ENCODE data around the gene SLC16A12. TPM values are rescaled to one million over a fixed set of nuclear protein-coding genes. Genes with fewer than 3 reads are reported as not detected.

SLC16A12 gene
- total and polyA plus RNA-seq, 10 of the 15 experiments (the other 5 are each of a cell fraction or from before 2014, with no cell fraction given), result not detected

DNA sequence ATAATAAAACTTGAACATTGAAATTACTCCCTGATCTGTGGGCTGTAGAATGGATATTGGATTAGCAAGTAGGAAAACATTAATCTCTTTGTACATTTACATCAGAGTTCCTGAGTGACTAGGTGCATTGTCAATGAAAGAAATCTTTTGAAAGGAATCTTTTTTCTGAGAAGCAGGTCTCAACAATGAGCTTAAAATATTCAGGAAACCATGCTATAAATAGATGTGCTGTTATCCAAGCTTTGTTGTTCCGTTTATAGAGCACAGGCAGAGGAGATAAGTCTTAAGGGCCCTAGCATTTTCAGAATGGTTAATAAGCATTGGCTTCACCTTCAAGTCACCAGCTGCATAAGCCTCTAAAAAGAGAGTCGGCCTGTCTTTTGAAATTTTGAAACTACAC lies 41.3 kb upstream of the SLC16A12 start:
- TF ChIP-seq SRF (IDR thresholded peaks at IDR 0.05; ENCODE audit: low read depth in 2 of 2, low read length in 2 of 2) (no peak), POLR2AphosphoS5 (IDR thresholded peaks at IDR 0.05; ENCODE audit: low read length) (no peak), BMI1 (IDR thresholded peaks at IDR 0.05; ENCODE audit: borderline replicate concordance) (no peak)
- Histone ChIP-seq H3K4me3 (no peak overlapping the region), H3K4me1 (ENCODE audit: control insufficient read depth, insufficient read depth, low read length) (no peaks in the 10 kb centered on the region), H3K27ac (ENCODE audit: control insufficient read depth, insufficient read depth) (no peak overlapping the region), H3K79me2 (ENCODE audit: control insufficient read depth, insufficient read depth, low read length) (no peaks in the 10 kb centered on the region), H3K36me3 (ENCODE audit: control insufficient read depth in 2 of 2, insufficient read depth in 2 of 2, low read length in 1 of 2) (no peaks in the 10 kb centered on the region; a peak in 1 of 4 replicates), H3K4me2 (ENCODE audit: control insufficient read depth, insufficient read depth) (no peak overlapping the region), H3K9ac (ENCODE audit: control insufficient read depth, insufficient read depth, low read length) (no peak overlapping the region), H3K9me3 (replicated peaks; ENCODE audit: control insufficient read depth, insufficient read depth, low read length) (no peaks in the 10 kb centered on the region), H4K20me1 (ENCODE audit: control insufficient read depth, insufficient read depth) (no peaks in the 10 kb centered on the region), H3K27me3 (replicated peaks in 1 of 2; ENCODE audit: control insufficient read depth in 2 of 2, insufficient read depth in 2 of 2, low read length in 1 of 2) (no peaks in the 10 kb centered on the region), H2AFZ (ENCODE audit: control insufficient read depth, low read depth, low read length) (no peak overlapping the region)
- ChIA-PET SMC1A (ENCODE audit: uncharacterized antibody, unreplicated experiment) (interaction anchor here (1.0 kb wide), 1 partner anchor 333 kb away, joined by 3 read pairs; no protein-coding TSS in a partner anchor), CTCF (interaction anchor here (1.0 to 1.4 kb wide), 2 partner anchors 12 to 207 kb away, joined by 3 read pairs; no protein-coding TSS in a partner anchor), RAD21 (ENCODE audit: unreplicated experiment) (no interaction called here), POLR2A (no interaction called here)
- FAIRE-seq (no peak), ATAC-seq (no peak), DNase-seq (ENCODE audit: low read depth, low spot score) (no peak)
- BruUV-seq (replicated peaks), result no TSS peak
- 93% methylated on average over 2 of the region's 2 CpGs for WGBS (ENCODE audit: insufficient coverage, insufficient replicate concordance, low lambda C conversion rate, missing lambda C conversion rate)
- in situ Hi-C loops (cut with MboI), result no loop called here
- intact Hi-C loops (cut with micrococcal nuclease; ENCODE audit: unreplicated experiment), result no loop called here

DNA sequence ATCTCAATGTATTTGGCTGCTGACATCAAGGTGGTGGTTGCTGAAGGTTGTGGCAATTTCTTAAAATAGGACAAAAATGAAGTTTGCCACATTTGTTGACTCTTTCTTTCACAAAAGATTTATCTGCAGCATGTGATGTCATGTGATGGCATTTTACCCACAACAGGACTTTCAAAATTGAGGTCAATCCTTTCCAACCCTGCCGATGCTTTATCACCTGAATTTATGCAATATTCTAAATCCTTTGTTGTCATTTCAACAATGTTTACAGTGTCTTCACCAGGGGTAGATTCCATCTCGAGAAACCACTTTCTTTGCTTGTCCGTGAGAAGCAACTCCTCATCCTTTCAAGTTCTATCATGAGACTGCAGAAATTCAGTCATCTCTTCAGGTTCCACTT lies 40.6 kb upstream of the SLC16A12 start:
- no peak overlapping the region for H3K9ac ChIP-seq (ENCODE audit: control insufficient read depth, insufficient read depth, low read length)
- BruUV-seq (replicated peaks), result no TSS peak
- no peak overlapping the region for H3K4me2 ChIP-seq (ENCODE audit: control insufficient read depth, insufficient read depth)
- in situ Hi-C loops (cut with MboI) (no loop called here), intact Hi-C loops (cut with micrococcal nuclease; ENCODE audit: unreplicated experiment) (no loop called here)
- H3K36me3 ChIP-seq (ENCODE audit: control insufficient read depth in 2 of 2, insufficient read depth in 2 of 2, low read length in 1 of 2), result no peaks in the 10 kb centered on the region; a peak in 1 of 4 replicates
- DNase-seq (ENCODE audit: low read depth, low spot score) (no peak), ATAC-seq (no peak), FAIRE-seq (no peak)
- ChIA-PET SMC1A (ENCODE audit: uncharacterized antibody, unreplicated experiment) (interaction anchor here (1.0 kb wide), 1 partner anchor 332 kb away, joined by 3 read pairs; no protein-coding TSS in a partner anchor), CTCF (interaction anchor here (1.0 to 1.4 kb wide), 2 partner anchors 11 to 206 kb away, joined by 3 read pairs; no protein-coding TSS in a partner anchor), POLR2A (no interaction called here), RAD21 (ENCODE audit: unreplicated experiment) (no interaction called here)
- no peak overlapping the region for H3K4me3 ChIP-seq
- no peaks in the 10 kb centered on the region for H3K9me3 ChIP-seq (replicated peaks; ENCODE audit: control insufficient read depth, insufficient read depth, low read length)
- no peak overlapping the region for H2AFZ ChIP-seq (ENCODE audit: control insufficient read depth, low read depth, low read length)
- no peaks in the 10 kb centered on the region for H3K4me1 ChIP-seq (ENCODE audit: control insufficient read depth, insufficient read depth, low read length)
- 98% methylated on average over 3 of the region's 3 CpGs for WGBS (ENCODE audit: insufficient coverage, insufficient replicate concordance, low lambda C conversion rate, missing lambda C conversion rate)
- H4K20me1 ChIP-seq (ENCODE audit: control insufficient read depth, insufficient read depth), result no peaks in the 10 kb centered on the region
- H3K27me3 ChIP-seq (replicated peaks in 1 of 2; ENCODE audit: control insufficient read depth in 2 of 2, insufficient read depth in 2 of 2, low read length in 1 of 2), result no peaks in the 10 kb centered on the region
- H3K27ac ChIP-seq (ENCODE audit: control insufficient read depth, insufficient read depth), result no peak overlapping the region
- no peaks in the 10 kb centered on the region for H3K79me2 ChIP-seq (ENCODE audit: control insufficient read depth, insufficient read depth, low read length)
- TF ChIP-seq, protein P1, sequence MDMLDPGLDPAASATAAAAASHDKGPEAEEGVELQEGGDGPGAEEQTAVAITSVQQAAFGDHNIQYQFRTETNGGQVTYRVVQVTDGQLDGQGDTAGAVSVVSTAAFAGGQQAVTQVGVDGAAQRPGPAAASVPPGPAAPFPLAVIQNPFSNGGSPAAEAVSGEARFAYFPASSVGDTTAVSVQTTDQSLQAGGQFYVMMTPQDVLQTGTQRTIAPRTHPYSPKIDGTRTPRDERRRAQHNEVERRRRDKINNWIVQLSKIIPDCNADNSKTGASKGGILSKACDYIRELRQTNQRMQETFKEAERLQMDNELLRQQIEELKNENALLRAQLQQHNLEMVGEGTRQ (IDR thresholded peaks at IDR 0.05; ENCODE audit: borderline replicate concordance, low read depth, low read length), result no peak
- TF ChIP-seq ZNF24 (IDR thresholded peaks at IDR 0.05) (no peak), ETV6 (conservative IDR thresholded peaks at IDR 0.05 in 1 of 2, IDR thresholded peaks at IDR 0.05 in 1 of 2; ENCODE audit: borderline replicate concordance in 1 of 2, low read depth in 1 of 2) (no peak), SIX5 (IDR thresholded peaks at IDR 0.05; ENCODE audit: low read depth, low read length, severe bottlenecking) (no peak), NFXL1 (IDR thresholded peaks at IDR 0.05; ENCODE audit: borderline replicate concordance) (no peak), EZH2 (IDR thresholded peaks at IDR 0.05; ENCODE audit: borderline replicate concordance, control insufficient read depth, low read depth, low read length) (no peak), MTA3 (IDR thresholded peaks at IDR 0.05; ENCODE audit: borderline replicate concordance, low read length) (no peak), ZNF622 (IDR thresholded peaks at IDR 0.05) (no peak), TCF7 (IDR thresholded peaks at IDR 0.05; ENCODE audit: borderline replicate concordance) (no peak), MTA2 (IDR thresholded peaks at IDR 0.05; ENCODE audit: low read depth) (no peak)
- TF ChIP-seq, protein P2, sequence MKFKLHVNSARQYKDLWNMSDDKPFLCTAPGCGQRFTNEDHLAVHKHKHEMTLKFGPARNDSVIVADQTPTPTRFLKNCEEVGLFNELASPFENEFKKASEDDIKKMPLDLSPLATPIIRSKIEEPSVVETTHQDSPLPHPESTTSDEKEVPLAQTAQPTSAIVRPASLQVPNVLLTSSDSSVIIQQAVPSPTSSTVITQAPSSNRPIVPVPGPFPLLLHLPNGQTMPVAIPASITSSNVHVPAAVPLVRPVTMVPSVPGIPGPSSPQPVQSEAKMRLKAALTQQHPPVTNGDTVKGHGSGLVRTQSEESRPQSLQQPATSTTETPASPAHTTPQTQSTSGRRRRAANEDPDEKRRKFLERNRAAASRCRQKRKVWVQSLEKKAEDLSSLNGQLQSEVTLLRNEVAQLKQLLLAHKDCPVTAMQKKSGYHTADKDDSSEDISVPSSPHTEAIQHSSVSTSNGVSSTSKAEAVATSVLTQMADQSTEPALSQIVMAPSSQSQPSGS (IDR thresholded peaks at IDR 0.05; ENCODE audit: low read length), result no peak
- TF ChIP-seq, protein P3, sequence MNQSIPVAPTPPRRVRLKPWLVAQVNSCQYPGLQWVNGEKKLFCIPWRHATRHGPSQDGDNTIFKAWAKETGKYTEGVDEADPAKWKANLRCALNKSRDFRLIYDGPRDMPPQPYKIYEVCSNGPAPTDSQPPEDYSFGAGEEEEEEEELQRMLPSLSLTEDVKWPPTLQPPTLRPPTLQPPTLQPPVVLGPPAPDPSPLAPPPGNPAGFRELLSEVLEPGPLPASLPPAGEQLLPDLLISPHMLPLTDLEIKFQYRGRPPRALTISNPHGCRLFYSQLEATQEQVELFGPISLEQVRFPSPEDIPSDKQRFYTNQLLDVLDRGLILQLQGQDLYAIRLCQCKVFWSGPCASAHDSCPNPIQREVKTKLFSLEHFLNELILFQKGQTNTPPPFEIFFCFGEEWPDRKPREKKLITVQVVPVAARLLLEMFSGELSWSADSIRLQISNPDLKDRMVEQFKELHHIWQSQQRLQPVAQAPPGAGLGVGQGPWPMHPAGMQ (IDR thresholded peaks at IDR 0.05; ENCODE audit: borderline replicate concordance), result no peak
